Middle frontal gyrus (tissue), 1 donor: ENCODE measurements around the gene ASB2.

Experiments
- DNase-seq: peaks from one replicate; pipeline ENCODE4 v3.0.0-alpha.2; 2015; ENCODE audit warnings: low spot score; ENCODE audit errors: extremely low spot score

Gene ASB2, protein sequence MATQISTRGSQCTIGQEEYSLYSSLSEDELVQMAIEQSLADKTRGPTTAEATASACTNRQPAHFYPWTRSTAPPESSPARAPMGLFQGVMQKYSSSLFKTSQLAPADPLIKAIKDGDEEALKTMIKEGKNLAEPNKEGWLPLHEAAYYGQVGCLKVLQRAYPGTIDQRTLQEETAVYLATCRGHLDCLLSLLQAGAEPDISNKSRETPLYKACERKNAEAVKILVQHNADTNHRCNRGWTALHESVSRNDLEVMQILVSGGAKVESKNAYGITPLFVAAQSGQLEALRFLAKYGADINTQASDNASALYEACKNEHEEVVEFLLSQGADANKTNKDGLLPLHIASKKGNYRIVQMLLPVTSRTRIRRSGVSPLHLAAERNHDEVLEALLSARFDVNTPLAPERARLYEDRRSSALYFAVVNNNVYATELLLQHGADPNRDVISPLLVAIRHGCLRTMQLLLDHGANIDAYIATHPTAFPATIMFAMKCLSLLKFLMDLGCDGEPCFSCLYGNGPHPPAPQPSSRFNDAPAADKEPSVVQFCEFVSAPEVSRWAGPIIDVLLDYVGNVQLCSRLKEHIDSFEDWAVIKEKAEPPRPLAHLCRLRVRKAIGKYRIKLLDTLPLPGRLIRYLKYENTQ

DNA sequence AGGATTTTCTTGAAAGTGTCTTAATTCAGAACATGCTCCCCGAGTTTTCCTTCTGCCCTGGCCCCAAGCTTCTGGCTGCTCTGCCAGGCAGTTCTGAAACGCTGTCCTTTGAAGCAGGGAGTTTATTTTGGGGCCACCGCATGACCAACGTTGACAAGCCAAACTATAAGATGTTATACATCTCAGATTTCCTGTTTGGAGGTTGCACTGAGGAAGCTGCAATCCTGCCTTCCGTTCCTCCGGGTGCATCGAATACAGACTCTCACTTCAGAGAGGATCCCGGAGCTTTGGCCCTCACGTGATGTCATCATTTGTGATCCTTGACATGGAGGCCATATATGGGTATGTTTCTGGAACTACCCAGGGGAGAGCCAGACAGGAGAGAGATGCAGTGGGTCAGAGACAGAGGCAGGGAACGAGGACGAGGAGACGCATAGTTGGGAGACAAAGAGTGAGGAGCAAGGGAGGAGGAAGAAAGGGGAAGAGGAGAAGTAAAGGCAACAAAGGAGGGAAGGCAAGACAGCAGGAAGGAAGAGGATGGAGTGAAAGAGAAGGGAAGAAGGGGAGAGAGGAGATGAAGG, at the start of gene ASB2:
TSS of gene ASB2 (minus strand) at position 94 of the 581 bp plus-strand sequence. CDS start 12,031 bp downstream, outside the sequence.
- DNase-seq, result no peak

- no peak for DNase-seq
These were observed 49.4 kb upstream of the ASB2 start for GRCh38 chr14:94025720-94026119.

GRCh38 chr14:94024549-94024948, 48.2 kb upstream of the ASB2 start:
- no peak for DNase-seq

- DNase-seq, result no peak
These were observed 46.4 kb upstream of the ASB2 start for GRCh38 chr14:94022532-94023411.

DNA sequence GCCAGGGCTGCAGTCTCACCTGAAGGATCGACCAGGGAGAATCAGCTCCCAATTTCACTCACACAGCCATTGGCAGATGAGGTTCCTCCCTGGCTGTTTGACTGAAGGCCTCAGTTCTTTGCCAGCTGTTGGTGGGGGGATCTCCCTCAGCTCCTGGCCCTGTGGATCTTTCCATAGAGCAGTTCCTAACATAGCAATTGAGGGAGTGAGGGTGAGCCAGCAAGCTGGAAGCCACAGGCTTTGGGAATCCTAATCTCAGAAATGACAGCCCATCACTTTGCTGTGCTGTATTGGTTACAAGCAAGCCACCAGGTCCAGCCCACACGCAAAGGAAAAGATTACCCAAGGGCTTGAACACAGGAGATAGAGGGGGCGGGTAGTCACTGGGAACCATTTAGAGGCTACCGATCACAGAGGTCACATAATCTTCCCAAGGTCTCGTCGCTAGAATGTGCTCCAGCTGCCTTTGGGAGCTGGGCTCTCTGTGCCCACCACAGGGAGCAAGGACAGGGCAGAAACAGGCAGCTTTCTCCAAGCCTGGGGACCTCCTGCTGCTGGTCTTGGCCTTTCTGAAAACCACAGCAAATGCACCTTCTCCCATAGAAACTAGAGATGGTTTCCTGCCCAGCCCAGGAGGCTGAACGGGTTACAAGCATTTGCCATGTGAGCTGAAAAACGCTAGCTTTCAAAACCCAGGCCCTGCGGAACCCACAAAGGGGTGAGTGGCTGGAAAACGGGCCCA, 45.2 kb upstream of the ASB2 start:
- no peak for DNase-seq

DNA sequence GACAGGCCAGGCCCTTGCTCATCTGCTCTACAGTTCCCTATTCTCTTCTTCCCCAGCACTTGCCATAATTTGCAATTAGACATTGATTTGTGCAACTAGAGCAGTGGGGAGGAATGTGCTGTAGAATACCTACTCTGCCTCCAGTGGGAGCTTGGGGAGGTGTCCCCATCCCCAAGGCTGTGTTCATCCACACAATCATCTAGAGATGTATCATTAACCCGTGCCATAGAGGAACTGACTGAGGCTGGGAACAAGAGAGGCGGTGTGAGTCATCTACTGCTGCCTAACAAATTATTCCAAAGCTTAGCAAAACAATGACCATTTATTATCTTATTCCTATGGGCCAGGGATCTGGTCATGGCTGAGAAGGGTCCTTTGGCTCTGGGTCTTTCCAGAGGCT, 44.6 kb upstream of the ASB2 start:
- DNase-seq, result no peak

- no peak for DNase-seq
These were observed 43.9 kb upstream of the ASB2 start for GRCh38 chr14:94020267-94020666.

- DNase-seq, result no peak
These were observed 43.0 kb upstream of the ASB2 start for GRCh38 chr14:94019329-94019728.

DNA sequence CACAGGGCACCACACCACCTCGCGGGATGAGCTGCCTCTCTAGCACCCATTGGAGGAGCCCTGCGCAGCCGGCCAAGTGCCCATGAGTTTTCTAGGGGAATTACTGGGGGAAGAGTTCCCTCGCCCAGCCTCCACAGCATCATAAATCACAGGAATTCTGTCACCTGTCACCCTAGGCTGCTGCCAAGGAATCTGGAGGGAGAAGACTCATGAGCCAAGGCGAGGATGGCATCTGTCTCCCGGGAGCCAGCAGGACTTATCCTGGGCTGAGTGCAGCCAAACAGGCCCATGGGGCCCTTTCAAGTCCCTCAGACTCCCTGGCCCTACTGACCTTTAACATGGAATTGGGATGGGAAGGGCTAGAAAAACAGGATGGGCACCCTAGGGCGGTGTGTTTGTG, 41.9 kb upstream of the ASB2 start:
- DNase-seq, result no peak

- DNase-seq, result no peak
These were observed 40.1 kb upstream of the ASB2 start for GRCh38 chr14:94016446-94016976.

GRCh38 chr14:94015223-94015622, 38.9 kb upstream of the ASB2 start:
- no peak for DNase-seq

DNA sequence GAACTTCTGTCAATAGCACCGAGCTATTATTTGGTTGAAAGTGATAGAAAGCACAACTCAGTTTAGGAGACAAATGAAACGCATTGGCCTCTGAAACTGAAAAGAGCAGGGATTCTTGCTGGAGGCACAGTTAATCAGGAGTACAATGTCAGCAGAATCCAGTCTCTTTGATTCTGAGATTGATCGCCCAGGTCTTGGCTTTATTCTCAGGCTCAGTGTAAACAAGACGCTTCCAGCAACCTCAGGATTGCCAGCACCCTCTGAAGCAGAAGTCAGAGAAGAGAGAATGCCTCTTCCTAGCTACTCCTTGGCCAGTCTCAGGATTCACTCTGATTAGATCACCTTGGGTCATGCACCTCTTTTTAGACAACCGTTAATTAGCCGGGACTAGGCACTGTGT, 38.0 kb upstream of the ASB2 start:
- DNase-seq, result no peak

- no peak for DNase-seq
These were observed 35.4 kb upstream of the ASB2 start for GRCh38 chr14:94011795-94012194.

DNA sequence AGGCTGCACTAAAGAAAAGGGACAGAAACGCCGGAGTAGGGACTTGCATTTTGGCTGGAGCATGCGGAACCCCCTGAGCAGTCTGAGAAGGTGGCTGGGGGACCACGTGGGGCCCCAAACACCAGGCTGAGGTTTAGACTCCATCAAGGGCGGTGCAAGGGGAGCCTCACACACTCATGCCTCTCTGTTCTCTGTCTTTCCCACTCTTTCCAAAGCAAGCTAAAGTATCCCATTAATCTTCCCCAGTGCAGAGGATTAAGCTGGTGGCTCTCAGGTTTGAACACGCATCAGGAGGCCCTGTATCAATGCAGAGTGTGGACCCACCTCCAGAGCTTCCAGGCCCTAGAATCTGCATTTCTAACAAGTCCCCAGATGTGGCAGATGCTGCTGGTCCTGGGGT, 34.3 kb upstream of the ASB2 start:
- DNase-seq, result no peak

DNA sequence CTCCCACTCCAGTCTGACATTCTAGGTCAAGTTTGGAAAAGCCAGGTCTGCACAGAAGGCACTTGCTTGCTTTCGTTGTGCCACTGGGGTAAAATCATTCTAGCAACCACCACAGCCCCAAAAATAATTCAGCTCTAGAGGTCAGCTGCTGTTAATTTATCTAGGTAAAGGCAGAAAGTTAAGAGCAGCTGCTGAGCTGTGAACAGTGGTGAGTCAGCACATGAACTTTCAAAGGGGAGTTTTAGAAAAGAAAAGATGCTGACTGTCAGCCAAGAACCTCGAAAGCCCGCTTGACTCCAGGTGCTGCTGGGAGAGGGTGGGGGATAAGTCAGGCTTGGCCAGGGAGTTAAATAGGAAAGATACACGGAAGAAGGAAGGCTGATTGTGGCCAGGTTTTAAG, 33.4 kb upstream of the ASB2 start:
- DNase-seq, result no peak

GRCh38 chr14:94008234-94008633, 31.9 kb upstream of the ASB2 start:
- no peak for DNase-seq

DNA sequence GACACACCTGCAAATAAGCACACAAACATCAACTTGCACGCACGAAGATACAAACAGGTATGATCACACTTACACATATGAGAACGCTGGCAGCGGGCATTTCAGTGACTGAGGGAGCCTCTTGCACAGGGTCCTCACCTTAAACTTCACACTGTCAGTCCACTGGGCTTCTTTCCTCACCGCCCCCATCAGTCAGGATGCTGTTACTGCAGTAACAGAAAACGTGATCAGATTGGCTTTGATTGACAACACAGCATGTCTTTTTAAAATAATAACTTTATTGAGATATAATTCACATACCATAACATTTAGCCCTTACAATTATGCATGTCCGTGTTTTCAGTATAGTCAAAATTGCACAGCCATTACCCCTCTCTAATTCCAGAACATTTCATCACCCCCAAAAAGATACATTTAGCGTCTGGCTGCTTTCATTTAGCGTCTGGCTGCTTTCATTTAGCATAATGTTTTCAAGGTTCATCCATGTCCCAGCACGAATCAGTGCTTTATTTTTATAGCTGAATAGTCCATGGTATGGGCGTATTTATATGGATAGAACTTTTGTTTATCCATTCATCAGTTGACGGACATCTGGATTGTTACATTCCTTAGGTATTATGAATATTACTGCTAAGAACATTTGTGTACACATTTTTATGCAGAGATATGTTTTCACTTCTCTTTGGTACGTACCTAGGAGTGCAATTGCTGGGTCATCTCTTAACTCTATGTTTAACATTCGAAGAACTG, 29.1 kb upstream of the ASB2 start:
- no peak for DNase-seq

- no peak for DNase-seq
These were observed 27.6 kb upstream of the ASB2 start for GRCh38 chr14:94004015-94004414.

DNA sequence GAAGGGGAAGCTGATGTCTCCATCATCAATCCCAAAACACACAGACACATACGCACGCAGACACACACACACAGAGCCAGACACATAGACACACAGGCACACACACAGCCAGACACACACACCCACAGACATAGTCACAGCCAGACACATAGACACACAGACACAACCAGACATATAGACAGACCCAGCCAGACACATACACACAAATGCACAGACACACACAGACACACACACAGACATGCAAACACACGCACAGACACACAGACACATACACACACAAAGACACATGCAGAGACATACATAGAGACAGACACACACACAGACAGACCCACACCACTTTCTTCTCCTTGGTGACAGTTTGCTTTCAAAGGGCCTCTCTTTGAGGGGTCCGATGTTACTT, 27.0 kb upstream of the ASB2 start:
- DNase-seq, result no peak
